Measurements from ENCODE around the gene SERAC1.

SERAC1 gene

GRCh38 chr6:158205169-158205944 lies 37.3 kb upstream of the SERAC1 start:
- DNase-seq (ENCODE audit: low read depth), result no peak
- in situ Hi-C loops (cut with HindIII; ENCODE audit: low sequenced_read_pairs), result no loop called here
- no peak overlapping the region for H3K4me3 ChIP-seq (ENCODE audit: low read depth, low read length)
- TF ChIP-seq CTCF (IDR thresholded peaks at IDR 0.05; ENCODE audit: low read depth, low read length, missing control alignments), result peak; percentile 32

- DNase-seq (ENCODE audit: low read depth), result no peak
- in situ Hi-C loops (cut with HindIII; ENCODE audit: low sequenced_read_pairs), result no loop called here
- H3K4me3 ChIP-seq (ENCODE audit: low read depth, low read length), result no peak overlapping the region
- no peak for TF ChIP-seq CTCF (IDR thresholded peaks at IDR 0.05; ENCODE audit: low read depth, low read length, missing control alignments)
Measured at GRCh38 chr6:158198461-158198860, 30.4 kb upstream of the SERAC1 start.

- TF ChIP-seq CTCF (IDR thresholded peaks at IDR 0.05; ENCODE audit: low read depth, low read length, missing control alignments), result no peak
- in situ Hi-C loops (cut with HindIII; ENCODE audit: low sequenced_read_pairs), result no loop called here
Measured at GRCh38 chr6:158194487-158195280, 26.6 kb upstream of the SERAC1 start.

GRCh38 chr6:158191761-158192160 lies 23.7 kb upstream of the SERAC1 start:
- no peak for DNase-seq (ENCODE audit: low read depth)
- in situ Hi-C loops (cut with HindIII; ENCODE audit: low sequenced_read_pairs), result no loop called here
- TF ChIP-seq CTCF (IDR thresholded peaks at IDR 0.05; ENCODE audit: low read depth, low read length, missing control alignments), result no peak
- no peak overlapping the region for H3K4me3 ChIP-seq (ENCODE audit: low read depth, low read length)

More at GRCh38 chr6:158194487-158195280, 26.6 kb upstream of the SERAC1 start:
- DNase-seq (ENCODE audit: low read depth), result no peak
- no peak overlapping the region for H3K4me3 ChIP-seq (ENCODE audit: low read depth, low read length)

- no peak overlapping the region for H3K4me3 ChIP-seq (ENCODE audit: low read depth, low read length)
- DNase-seq (ENCODE audit: low read depth), result no peak
- TF ChIP-seq CTCF (IDR thresholded peaks at IDR 0.05; ENCODE audit: low read depth, low read length, missing control alignments), result no peak
- in situ Hi-C loops (cut with HindIII; ENCODE audit: low sequenced_read_pairs), result no loop called here
Measured at GRCh38 chr6:158191032-158191431, 23.0 kb upstream of the SERAC1 start.

GRCh38 chr6:158188591-158188990 lies 20.5 kb upstream of the SERAC1 start:
- no peak for DNase-seq (ENCODE audit: low read depth)
- TF ChIP-seq CTCF (IDR thresholded peaks at IDR 0.05; ENCODE audit: low read depth, low read length, missing control alignments), result no peak
- in situ Hi-C loops (cut with HindIII; ENCODE audit: low sequenced_read_pairs), result no loop called here
- H3K4me3 ChIP-seq (ENCODE audit: low read depth, low read length), result no peak overlapping the region

All from astrocyte of the cerebellum (primary cell).